Astrocyte of the spinal cord (primary cell): ENCODE measurements around the gene DENND1A.

Experiments used
- DNase-seq: peaks from one replicate; pipeline ENCODE4 v3.0.0; 2011; ENCODE audit warnings: low read depth, low spot score
- H3K4me3 ChIP-seq: 2 replicates; pipeline ENCODE4 v1.5.1; 2011; ENCODE audit warnings: low read depth, mild to moderate bottlenecking, low read length, moderate library complexity
- in situ Hi-C: cut with HindIII; loops from 2 replicates; pipeline ENCODE4 v1.10.0; 2017; ENCODE audit warnings: low sequenced_read_pairs
- TF ChIP-seq, protein P1 (sequence below): IDR thresholded peaks from 2 replicates; pipeline ENCODE4 v1.5.1; 2012; ENCODE audit warnings: low read depth, mild to moderate bottlenecking, low read length, inconsistent platforms

Gene DENND1A

DNA sequence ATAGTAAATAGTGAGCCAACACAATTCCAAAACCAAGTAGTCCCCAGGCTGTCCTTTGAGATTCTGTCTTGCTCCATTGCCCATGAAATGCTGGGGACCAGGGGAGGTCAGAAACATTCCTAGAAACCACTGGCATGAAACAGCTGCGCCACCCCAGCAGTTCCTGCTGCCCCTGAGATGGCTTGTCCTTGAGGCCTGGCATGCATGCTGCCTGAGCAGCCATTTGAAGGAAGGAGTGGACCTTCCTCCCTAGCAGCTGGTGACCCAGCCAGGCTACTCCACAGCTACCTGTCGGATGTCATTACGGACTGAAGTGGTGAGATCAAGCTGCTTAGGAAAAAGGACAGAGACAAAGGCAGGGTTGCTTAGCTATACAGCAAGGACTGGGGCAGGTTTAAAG, 260.6 kb downstream of the DENND1A start:
- no peak for DNase-seq
- TF ChIP-seq, protein P1, sequence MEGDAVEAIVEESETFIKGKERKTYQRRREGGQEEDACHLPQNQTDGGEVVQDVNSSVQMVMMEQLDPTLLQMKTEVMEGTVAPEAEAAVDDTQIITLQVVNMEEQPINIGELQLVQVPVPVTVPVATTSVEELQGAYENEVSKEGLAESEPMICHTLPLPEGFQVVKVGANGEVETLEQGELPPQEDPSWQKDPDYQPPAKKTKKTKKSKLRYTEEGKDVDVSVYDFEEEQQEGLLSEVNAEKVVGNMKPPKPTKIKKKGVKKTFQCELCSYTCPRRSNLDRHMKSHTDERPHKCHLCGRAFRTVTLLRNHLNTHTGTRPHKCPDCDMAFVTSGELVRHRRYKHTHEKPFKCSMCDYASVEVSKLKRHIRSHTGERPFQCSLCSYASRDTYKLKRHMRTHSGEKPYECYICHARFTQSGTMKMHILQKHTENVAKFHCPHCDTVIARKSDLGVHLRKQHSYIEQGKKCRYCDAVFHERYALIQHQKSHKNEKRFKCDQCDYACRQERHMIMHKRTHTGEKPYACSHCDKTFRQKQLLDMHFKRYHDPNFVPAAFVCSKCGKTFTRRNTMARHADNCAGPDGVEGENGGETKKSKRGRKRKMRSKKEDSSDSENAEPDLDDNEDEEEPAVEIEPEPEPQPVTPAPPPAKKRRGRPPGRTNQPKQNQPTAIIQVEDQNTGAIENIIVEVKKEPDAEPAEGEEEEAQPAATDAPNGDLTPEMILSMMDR: no peak
- H3K4me3 ChIP-seq: no peak overlapping the region
- in situ Hi-C loops: no loop called here

DNA sequence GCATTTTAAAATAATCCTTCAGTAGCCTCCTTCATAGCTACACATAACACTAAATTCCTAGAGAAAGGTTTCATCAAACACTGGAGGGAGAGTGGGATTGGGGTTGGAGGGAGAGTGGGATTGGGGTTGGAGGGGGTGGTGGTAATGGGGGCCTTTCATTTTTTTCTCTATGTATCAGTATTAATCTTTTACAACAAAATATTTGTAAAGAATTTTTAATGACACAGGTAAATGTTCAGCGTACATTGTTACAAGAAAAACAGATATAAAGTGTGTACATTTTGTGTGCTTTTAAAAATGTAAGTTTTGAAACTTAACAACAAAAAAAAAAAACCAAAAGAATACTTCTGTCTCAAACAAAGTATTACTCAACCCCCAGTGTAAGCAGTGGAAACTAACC, 266.4 kb downstream of the DENND1A start:
- TF ChIP-seq, protein P1: no peak
- in situ Hi-C loops: no loop called here
- H3K4me3 ChIP-seq: no peak overlapping the region
- DNase-seq: no peak

- in situ Hi-C loops: no loop called here
- H3K4me3 ChIP-seq: no peak overlapping the region
- TF ChIP-seq, protein P1: no peak
- DNase-seq: no peak
These were observed 267.7 kb downstream of the DENND1A start for GRCh38 chr9:123662057-123662776.

DNA sequence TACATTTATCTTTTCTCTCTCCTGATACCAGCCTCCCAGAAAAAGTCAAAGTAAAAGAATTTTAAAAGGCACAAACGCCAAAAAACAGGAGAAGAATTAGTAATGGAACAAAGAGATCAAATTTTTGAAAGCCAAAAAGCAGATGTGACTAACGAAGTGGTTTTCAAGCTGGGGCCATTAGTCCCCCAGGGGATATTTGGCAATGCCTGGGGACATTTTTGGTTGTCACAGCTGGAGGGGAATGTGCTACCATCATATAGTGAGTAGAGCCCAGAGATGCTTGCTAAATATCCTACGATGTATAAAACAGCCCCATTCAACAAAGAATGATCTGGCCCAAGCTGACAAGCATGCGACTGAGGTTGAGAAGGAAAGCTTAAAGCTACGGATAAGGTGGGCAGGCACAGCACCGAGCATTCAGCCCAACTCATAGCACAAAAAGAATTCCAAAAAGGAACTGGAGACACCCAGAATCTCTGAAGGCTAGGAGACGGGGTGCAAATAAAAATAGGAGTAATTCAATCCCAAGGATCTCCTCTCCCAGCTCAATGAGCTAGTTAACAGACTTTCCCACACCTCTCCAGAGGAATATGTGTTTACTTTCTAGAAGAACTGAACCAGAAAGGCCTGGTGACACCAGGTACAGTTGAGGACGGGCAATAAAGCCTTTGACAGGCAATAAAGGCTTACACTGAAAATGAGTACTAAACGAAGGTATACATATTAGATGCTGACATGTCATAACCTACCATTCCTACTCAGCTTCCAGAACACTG, 269.0 kb downstream of the DENND1A start:
- no peak for DNase-seq
- H3K4me3 ChIP-seq: no peak overlapping the region
- in situ Hi-C loops: no loop called here
- TF ChIP-seq, protein P1: no peak

DNA sequence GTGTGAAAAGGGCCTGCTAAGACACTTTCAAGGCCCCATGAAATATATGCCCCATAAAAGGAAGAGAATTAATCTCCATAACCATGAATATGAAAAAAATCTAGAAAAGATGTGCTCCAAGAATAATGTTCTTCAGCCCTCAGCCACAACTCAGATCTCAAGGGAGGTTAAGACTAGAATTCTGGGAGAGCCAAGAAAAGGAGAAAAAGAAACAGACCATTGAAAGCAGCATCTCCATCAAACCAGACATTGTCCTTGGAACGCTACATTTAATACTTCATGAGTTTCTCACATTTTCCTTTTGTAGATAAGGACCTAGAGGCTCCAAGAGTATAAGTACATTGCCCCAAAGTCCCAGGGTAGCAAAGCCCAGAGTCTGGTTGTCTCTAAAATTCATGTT, 270.6 kb downstream of the DENND1A start:
- no peak overlapping the region for H3K4me3 ChIP-seq
- in situ Hi-C loops: no loop called here
- TF ChIP-seq, protein P1: no peak
- DNase-seq: no peak

GRCh38 chr9:123658792-123659191, 271.1 kb downstream of the DENND1A start:
- DNase-seq: no peak
- in situ Hi-C loops: no loop called here
- TF ChIP-seq, protein P1: no peak
- H3K4me3 ChIP-seq: no peak overlapping the region
